Measurements from ENCODE around the gene HPS4.

DNA sequence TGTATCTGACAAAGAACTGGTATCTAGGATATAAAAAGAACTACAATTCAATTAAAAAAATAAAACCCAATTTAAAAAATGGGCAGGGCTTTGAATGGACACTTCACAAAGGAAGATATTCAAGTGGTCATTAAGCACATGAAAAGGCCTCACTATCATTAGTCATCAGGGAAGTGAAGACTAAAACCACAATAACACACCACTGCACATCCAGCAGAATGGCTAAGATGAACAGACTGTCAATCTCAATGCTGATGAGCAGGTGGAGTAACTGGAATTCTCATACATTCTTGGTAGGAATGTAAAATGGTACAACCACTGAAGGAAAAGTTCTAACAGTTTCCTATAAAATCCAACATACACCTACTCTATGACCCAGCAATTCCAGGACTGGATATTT, 8.9 kb downstream of the HPS4 start:
- TF ChIP-seq, protein P1, sequence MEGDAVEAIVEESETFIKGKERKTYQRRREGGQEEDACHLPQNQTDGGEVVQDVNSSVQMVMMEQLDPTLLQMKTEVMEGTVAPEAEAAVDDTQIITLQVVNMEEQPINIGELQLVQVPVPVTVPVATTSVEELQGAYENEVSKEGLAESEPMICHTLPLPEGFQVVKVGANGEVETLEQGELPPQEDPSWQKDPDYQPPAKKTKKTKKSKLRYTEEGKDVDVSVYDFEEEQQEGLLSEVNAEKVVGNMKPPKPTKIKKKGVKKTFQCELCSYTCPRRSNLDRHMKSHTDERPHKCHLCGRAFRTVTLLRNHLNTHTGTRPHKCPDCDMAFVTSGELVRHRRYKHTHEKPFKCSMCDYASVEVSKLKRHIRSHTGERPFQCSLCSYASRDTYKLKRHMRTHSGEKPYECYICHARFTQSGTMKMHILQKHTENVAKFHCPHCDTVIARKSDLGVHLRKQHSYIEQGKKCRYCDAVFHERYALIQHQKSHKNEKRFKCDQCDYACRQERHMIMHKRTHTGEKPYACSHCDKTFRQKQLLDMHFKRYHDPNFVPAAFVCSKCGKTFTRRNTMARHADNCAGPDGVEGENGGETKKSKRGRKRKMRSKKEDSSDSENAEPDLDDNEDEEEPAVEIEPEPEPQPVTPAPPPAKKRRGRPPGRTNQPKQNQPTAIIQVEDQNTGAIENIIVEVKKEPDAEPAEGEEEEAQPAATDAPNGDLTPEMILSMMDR (IDR thresholded peaks at IDR 0.05; ENCODE audit: control extremely low read depth in 1 of 3, insufficient read depth in 1 of 3, low read depth in 1 of 3, low read length in 3 of 3) = no peak
- TF ChIP-seq POLR2AphosphoS5 (IDR thresholded peaks at IDR 0.05; ENCODE audit: low read depth, low read length) (no peak), GABPA (IDR thresholded peaks at IDR 0.05; ENCODE audit: borderline replicate concordance, insufficient read depth, low read length) (no peak), POLR2A (IDR thresholded peaks at IDR 0.05; ENCODE audit: control extremely low read depth in 1 of 2, low read depth in 2 of 2, low read length in 2 of 2) (no peak), RXRA (IDR thresholded peaks at IDR 0.05; ENCODE audit: insufficient read depth, low read depth, low read length) (no peak), EGR1 (IDR thresholded peaks at IDR 0.05; ENCODE audit: borderline replicate concordance, low read depth, low read length) (no peak), GTF2F1 (IDR thresholded peaks at IDR 0.05; ENCODE audit: borderline replicate concordance, low read depth, low read length) (no peak), YY1 (IDR thresholded peaks at IDR 0.05; ENCODE audit: low read depth, low read length) (no peak), EZH2 (IDR thresholded peaks at IDR 0.05; ENCODE audit: low read depth, low read length, severe bottlenecking) (no peak), TAF1 (IDR thresholded peaks at IDR 0.05; ENCODE audit: low read depth, low read length) (no peak), RFX5 (IDR thresholded peaks at IDR 0.05; ENCODE audit: borderline replicate concordance, low read depth, low read length) (no peak)
- TF ChIP-seq, protein P2, sequence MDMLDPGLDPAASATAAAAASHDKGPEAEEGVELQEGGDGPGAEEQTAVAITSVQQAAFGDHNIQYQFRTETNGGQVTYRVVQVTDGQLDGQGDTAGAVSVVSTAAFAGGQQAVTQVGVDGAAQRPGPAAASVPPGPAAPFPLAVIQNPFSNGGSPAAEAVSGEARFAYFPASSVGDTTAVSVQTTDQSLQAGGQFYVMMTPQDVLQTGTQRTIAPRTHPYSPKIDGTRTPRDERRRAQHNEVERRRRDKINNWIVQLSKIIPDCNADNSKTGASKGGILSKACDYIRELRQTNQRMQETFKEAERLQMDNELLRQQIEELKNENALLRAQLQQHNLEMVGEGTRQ (IDR thresholded peaks at IDR 0.05; ENCODE audit: low read length) = no peak

All from H1 (cell line).